Measurements from ENCODE around the gene WNK4. TPM values are rescaled to one million over a fixed set of nuclear protein-coding genes. Genes with fewer than 3 reads are reported as not detected.

Gene WNK4
- total RNA-seq, 2 experiments from 2014 or later = 0.42 to 0.74 TPM

DNA sequence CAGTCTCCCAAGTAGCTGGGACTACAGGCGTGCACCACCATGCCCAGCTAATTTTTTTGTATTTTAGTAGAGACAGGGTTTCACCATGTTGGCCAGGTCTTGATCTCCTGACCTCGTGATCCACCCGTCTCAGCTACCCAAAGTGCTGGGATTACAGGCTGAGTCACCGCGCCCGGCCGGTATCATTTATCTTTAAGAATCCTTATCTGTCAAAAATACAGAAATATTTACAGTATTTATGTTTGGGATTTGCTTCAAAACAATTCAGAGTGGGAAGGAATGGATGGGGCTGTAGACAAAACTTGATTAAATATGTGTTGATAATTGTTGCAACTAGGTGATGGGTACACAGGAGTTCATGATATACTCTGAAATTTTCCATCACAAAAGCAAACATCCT is 40.8 kb downstream of the WNK4 start:
- H3K27me3 ChIP-seq (ENCODE audit: control insufficient read depth in 1 of 2, insufficient read depth in 2 of 2, low read length in 2 of 2) = no peaks in the 10 kb centered on the region
- Mint-ChIP-seq H3K4me3 (peak overlapping the region; percentile 57), H3K9me3 (no peaks in the 10 kb centered on the region), H3K27me3 (no peaks in the 10 kb centered on the region), H3K4me1 (ENCODE audit: low read depth) (peaks cover 28% of the 10 kb centered on the region), H3K36me3 (ENCODE audit: low read depth) (peaks cover 56% of the 10 kb centered on the region), H3K27ac (no peak overlapping the region)
- H3K4me3 ChIP-seq (ENCODE audit: low read length) = no peak overlapping the region
- H3K9me3 ChIP-seq (ENCODE audit: control insufficient read depth in 1 of 2, insufficient read depth in 1 of 2, low read length in 2 of 2) = no peaks in the 10 kb centered on the region
- no peak overlapping the region for H3K27ac ChIP-seq (ENCODE audit: low read depth in 1 of 2, low read length in 2 of 2)
- H3K4me1 ChIP-seq (ENCODE audit: insufficient read depth, low read length) = peaks cover 22% of the 10 kb centered on the region
- TF ChIP-seq, protein P1, sequence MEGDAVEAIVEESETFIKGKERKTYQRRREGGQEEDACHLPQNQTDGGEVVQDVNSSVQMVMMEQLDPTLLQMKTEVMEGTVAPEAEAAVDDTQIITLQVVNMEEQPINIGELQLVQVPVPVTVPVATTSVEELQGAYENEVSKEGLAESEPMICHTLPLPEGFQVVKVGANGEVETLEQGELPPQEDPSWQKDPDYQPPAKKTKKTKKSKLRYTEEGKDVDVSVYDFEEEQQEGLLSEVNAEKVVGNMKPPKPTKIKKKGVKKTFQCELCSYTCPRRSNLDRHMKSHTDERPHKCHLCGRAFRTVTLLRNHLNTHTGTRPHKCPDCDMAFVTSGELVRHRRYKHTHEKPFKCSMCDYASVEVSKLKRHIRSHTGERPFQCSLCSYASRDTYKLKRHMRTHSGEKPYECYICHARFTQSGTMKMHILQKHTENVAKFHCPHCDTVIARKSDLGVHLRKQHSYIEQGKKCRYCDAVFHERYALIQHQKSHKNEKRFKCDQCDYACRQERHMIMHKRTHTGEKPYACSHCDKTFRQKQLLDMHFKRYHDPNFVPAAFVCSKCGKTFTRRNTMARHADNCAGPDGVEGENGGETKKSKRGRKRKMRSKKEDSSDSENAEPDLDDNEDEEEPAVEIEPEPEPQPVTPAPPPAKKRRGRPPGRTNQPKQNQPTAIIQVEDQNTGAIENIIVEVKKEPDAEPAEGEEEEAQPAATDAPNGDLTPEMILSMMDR (IDR thresholded peaks at IDR 0.05) = no peak
- intact Hi-C loops (cut with DNase I, micrococcal nuclease) = loop anchor here in 1 of 2 experiments (10.0 kb wide), 1 partner anchor 544 kb away; no protein-coding TSS in a partner anchor
- DNase-seq (no peak), ATAC-seq (ENCODE audit: poor library complexity) (no peak)
- peaks cover 53% of the 10 kb centered on the region for H3K36me3 ChIP-seq (ENCODE audit: insufficient read depth, low read length)
- ChIA-PET CTCF (interaction anchor here (1.1 to 4.8 kb wide), 4 partner anchors 13 to 177 kb away, joined by 3 to 39 read pairs (median 4); partner anchors contain the start of genes PSME3, RPL27 and RUNDC1), POLR2A (interaction anchor here (0.5 kb wide), 1 partner anchor 208 kb away, joined by 3 read pairs; no protein-coding TSS in a partner anchor)

DNA sequence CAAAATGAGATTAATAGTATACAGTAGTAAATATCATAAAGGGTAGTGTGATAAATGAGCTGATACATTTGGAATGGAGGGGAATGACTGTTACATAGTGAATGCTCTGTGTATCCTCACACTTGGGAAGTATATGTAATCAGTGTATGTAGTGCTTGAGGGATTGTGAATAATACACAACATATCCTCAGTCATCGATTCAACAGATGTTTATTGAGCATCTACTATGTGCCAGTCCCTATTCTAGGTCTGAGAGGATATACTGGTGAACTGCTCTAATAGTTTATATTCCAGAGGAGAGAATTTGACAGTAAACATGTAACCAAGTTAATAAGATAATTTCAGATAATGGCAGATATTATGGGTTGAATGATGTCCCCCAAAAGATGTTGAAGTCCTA is 47.1 kb downstream of the WNK4 start:
- no peaks in the 10 kb centered on the region for H3K27me3 Mint-ChIP-seq
- H3K27me3 ChIP-seq (ENCODE audit: control insufficient read depth in 1 of 2, insufficient read depth in 2 of 2, low read length in 2 of 2) = no peaks in the 10 kb centered on the region
- no peaks in the 10 kb centered on the region for H3K36me3 ChIP-seq (ENCODE audit: insufficient read depth, low read length)
- no peak overlapping the region for H3K27ac Mint-ChIP-seq
- H3K9me3 Mint-ChIP-seq = no peaks in the 10 kb centered on the region
- H3K9me3 ChIP-seq (ENCODE audit: control insufficient read depth in 1 of 2, insufficient read depth in 1 of 2, low read length in 2 of 2) = no peaks in the 10 kb centered on the region
- DNase-seq (no peak), ATAC-seq (ENCODE audit: poor library complexity) (no peak)
- H3K4me3 Mint-ChIP-seq = no peak overlapping the region
- peaks cover 20% of the 10 kb centered on the region for H3K4me1 ChIP-seq (ENCODE audit: insufficient read depth, low read length)
- intact Hi-C loops (cut with DNase I, micrococcal nuclease) = loop anchor here in 1 of 2 experiments (10.0 kb wide), 1 partner anchor 537 kb away; no protein-coding TSS in a partner anchor
- TF ChIP-seq, protein P1 (IDR thresholded peaks at IDR 0.05) = no peak
- H3K4me1 Mint-ChIP-seq (ENCODE audit: low read depth) = peaks cover 19% of the 10 kb centered on the region
- POLR2A ChIA-PET = no interaction called here
- no peak overlapping the region for H3K4me3 ChIP-seq (ENCODE audit: low read length)
- H3K36me3 Mint-ChIP-seq (ENCODE audit: low read depth) = peaks cover 12% of the 10 kb centered on the region
- CTCF ChIA-PET = no interaction called here
- H3K27ac ChIP-seq (ENCODE audit: low read depth in 1 of 2, low read length in 2 of 2) = no peak overlapping the region

DNA sequence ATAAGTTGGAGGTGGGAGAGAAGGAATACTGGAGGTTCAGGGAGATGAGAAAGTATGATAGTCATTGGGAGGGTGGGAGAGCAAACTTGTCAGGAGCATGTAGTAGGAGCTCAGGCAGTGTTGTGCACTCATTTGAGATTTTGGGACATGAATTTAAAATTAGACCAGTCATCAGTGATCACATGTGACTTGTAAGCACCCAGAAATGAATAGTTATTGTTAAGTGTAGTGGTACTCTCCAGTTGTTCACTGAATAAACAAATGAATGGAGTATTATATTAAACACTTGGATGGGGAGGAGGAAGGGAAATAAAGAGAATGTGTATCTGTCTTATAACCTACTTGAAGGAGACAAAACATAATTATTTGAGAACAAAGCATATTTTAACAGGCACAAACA is 50.6 kb downstream of the WNK4 start:
- POLR2A ChIA-PET = interaction anchor here (1.1 kb wide), 1 partner anchor 530 kb away, joined by 3 read pairs; no protein-coding TSS in a partner anchor
- H3K36me3 ChIP-seq (ENCODE audit: insufficient read depth, low read length) = peaks cover 8% of the 10 kb centered on the region
- DNase-seq (no peak), ATAC-seq (ENCODE audit: poor library complexity) (no peak)
- no peak overlapping the region for H3K27ac ChIP-seq (ENCODE audit: low read depth in 1 of 2, low read length in 2 of 2)
- CTCF ChIA-PET = interaction anchor here (4.4 kb wide), 1 partner anchor 11 kb away, joined by 17 read pairs; no protein-coding TSS in a partner anchor
- H3K27me3 Mint-ChIP-seq = no peaks in the 10 kb centered on the region
- no peaks in the 10 kb centered on the region for H3K9me3 ChIP-seq (ENCODE audit: control insufficient read depth in 1 of 2, insufficient read depth in 1 of 2, low read length in 2 of 2)
- no peaks in the 10 kb centered on the region for H3K27me3 ChIP-seq (ENCODE audit: control insufficient read depth in 1 of 2, insufficient read depth in 2 of 2, low read length in 2 of 2)
- intact Hi-C loops (cut with DNase I, micrococcal nuclease) = loop anchor here (2.0 to 5.0 kb wide), 7 partner anchors 34 to 651 kb away; partner anchors contain the start of genes BRCA1 (in 1 of the 2), CNTD1 (in 1 of the 2), COA3 (in 1 of the 2) and DHX8 (in 1 of the 2)
- H3K4me1 ChIP-seq (ENCODE audit: insufficient read depth, low read length) = peaks cover 23% of the 10 kb centered on the region
- H3K27ac Mint-ChIP-seq = peak overlapping the region; percentile 61
- TF ChIP-seq, protein P1 (IDR thresholded peaks at IDR 0.05) = no peak
- peak overlapping the region; percentile 60 for H3K4me3 Mint-ChIP-seq
- H3K4me1 Mint-ChIP-seq (ENCODE audit: low read depth) = peaks cover 22% of the 10 kb centered on the region
- no peaks in the 10 kb centered on the region for H3K9me3 Mint-ChIP-seq
- H3K4me3 ChIP-seq (ENCODE audit: low read length) = no peak overlapping the region
- H3K36me3 Mint-ChIP-seq (ENCODE audit: low read depth) = peaks cover 22% of the 10 kb centered on the region
